Measurements from ENCODE around the gene PGM3. TPM values are rescaled to one million over a fixed set of nuclear protein-coding genes. Genes with fewer than 3 reads are reported as not detected.

Gene PGM3
- total and polyA plus RNA-seq, 7 donors = 7.2 to 16.2 (median 10.4) TPM

DNA sequence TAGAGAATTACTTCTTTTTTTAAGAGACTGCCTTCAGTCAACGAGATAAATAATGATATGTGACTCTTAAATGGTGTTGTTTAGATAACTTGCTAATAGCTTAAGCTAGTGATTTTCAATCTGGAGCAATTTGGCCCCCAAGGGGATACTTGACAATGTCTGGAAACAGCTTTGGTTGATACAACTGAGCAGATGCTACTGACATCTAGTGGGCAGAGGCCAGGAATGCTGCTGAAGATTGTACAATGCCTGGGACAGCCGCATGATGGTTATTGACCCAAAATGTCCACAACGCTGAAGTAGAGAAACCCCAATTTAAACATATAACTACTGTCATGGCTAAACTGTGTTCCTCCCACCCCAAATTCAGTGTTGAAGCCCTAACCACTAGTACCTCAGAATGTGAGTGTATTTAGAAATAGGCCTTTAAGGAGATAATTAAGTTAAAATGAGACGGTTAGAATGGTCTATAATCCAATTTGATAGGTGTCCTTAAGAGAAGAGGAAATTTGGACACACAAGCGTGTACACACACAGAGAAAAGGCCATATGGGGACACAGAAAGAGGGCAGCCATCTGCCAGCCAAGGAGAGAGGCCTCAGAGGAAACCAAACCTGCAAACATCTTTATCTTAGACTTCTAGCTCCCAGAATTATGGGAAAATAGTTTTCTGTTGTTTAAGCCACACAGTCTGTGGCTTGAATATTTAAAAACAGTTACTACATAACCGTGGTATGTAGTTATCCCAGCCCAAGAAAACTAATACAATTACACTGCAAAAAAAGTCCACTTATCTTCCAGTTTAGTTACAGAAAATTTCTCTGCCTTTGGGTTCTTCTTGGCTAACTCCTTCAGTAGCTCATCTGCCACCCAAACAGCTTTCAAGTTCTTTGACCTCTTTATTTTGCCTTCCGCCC is 22.3 kb upstream of the PGM3 start:
- 27 to 30% methylated on average over 7 of the region's 7 CpGs for WGBS, 2 donors
- DNase-seq = peak; percentile 71
- Histone ChIP-seq H3K36me3 (peaks cover 0 to 4% (median 0%) of the 10 kb centered on the region in 4 donors), H3K27ac (no peak overlapping the region), H3K9me3 (no peaks in the 10 kb centered on the region), H3K27me3 (no peaks in the 10 kb centered on the region), H3K4me1 (no peaks in the 10 kb centered on the region), H3K4me3 (no peak overlapping the region)
- intact Hi-C loops (cut with DNase I) = loop anchor here (2.0 kb wide), 1 partner anchor 149 kb away; the partner anchor contains the start of gene DOP1A
- TF ChIP-seq, protein P1, sequence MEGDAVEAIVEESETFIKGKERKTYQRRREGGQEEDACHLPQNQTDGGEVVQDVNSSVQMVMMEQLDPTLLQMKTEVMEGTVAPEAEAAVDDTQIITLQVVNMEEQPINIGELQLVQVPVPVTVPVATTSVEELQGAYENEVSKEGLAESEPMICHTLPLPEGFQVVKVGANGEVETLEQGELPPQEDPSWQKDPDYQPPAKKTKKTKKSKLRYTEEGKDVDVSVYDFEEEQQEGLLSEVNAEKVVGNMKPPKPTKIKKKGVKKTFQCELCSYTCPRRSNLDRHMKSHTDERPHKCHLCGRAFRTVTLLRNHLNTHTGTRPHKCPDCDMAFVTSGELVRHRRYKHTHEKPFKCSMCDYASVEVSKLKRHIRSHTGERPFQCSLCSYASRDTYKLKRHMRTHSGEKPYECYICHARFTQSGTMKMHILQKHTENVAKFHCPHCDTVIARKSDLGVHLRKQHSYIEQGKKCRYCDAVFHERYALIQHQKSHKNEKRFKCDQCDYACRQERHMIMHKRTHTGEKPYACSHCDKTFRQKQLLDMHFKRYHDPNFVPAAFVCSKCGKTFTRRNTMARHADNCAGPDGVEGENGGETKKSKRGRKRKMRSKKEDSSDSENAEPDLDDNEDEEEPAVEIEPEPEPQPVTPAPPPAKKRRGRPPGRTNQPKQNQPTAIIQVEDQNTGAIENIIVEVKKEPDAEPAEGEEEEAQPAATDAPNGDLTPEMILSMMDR (IDR thresholded peaks at IDR 0.05) = peak; percentile 25 to 62 (median 50)
- no peak for TF ChIP-seq POLR2A (IDR thresholded peaks at IDR 0.05)

DNA sequence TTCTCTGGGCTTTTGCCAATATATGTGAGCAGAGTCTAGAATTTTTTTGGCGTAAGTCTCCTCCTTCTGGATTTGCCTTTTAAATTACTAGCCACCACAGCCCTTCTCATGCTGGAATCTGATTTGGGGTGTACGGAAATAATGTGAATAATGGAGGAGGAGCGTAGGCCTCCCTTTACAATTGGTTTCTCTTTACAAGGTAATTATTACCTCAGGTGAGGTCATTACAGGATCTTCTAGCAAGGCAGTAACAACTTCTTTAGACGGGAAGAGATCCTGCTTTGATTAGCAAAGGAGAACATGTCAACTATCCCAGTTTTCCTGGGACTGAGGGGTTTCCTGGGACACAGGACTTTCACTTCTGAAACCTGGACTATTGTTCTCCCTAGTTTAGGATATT is 9.0 kb upstream of the PGM3 start:
- no peak for DNase-seq
- H3K4me3 ChIP-seq = no peak overlapping the region
- TF ChIP-seq POLR2AphosphoS5 (IDR thresholded peaks at IDR 0.05) = no peak
- TF ChIP-seq EP300 (IDR thresholded peaks at IDR 0.05) = no peak
- no peak for TF ChIP-seq POLR2A (IDR thresholded peaks at IDR 0.05)
- TF ChIP-seq, protein P1 (IDR thresholded peaks at IDR 0.05) = no peak
- 75 to 81% methylated on average over 4 of the region's 4 CpGs for WGBS, 2 donors
- no peaks in the 10 kb centered on the region for H3K27me3 ChIP-seq
- intact Hi-C loops (cut with DNase I) = no loop called here
- H3K27ac ChIP-seq = no peak overlapping the region
- no peaks in the 10 kb centered on the region for H3K4me1 ChIP-seq
- no peaks in the 10 kb centered on the region for H3K9me3 ChIP-seq
- H3K36me3 ChIP-seq = no peaks in the 10 kb centered on the region

DNA sequence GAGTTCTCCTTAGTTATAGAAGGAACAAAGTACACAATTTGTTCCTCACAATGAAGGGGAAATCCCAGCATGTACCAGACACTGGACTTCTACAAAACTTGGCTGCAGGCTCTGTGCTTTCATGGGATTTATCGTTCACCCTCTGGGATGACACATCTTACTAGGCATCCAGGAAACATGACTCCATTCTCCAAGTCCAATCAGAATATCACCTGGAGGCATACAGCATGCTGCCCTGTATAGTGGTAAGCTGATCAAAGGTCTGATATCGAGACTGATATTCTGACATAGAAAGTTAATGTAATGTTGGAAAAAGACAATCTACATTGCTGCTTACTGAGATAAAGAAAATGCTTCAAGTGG is 6.8 kb upstream of the PGM3 start:
- Histone ChIP-seq H3K9me3 (no peaks in the 10 kb centered on the region), H3K4me3 (no peak overlapping the region), H3K4me1 (peaks cover 0 to 1% (median 0%) of the 10 kb centered on the region in 4 donors), H3K27ac (no peak overlapping the region), H3K36me3 (peaks cover 0 to 11% (median 0%) of the 10 kb centered on the region in 4 donors), H3K27me3 (no peaks in the 10 kb centered on the region)
- TF ChIP-seq EP300 (IDR thresholded peaks at IDR 0.05) (no peak), POLR2AphosphoS5 (IDR thresholded peaks at IDR 0.05) (no peak), POLR2A (IDR thresholded peaks at IDR 0.05) (no peak)
- TF ChIP-seq, protein P1 (IDR thresholded peaks at IDR 0.05) = no peak
- no peak for DNase-seq
- 30 to 64% methylated on average over 2 of the region's 2 CpGs for WGBS, 2 donors
- intact Hi-C loops (cut with DNase I) = loop anchor here (10.0 kb wide), 1 partner anchor 955 kb away; the partner anchor contains the start of gene IBTK

DNA sequence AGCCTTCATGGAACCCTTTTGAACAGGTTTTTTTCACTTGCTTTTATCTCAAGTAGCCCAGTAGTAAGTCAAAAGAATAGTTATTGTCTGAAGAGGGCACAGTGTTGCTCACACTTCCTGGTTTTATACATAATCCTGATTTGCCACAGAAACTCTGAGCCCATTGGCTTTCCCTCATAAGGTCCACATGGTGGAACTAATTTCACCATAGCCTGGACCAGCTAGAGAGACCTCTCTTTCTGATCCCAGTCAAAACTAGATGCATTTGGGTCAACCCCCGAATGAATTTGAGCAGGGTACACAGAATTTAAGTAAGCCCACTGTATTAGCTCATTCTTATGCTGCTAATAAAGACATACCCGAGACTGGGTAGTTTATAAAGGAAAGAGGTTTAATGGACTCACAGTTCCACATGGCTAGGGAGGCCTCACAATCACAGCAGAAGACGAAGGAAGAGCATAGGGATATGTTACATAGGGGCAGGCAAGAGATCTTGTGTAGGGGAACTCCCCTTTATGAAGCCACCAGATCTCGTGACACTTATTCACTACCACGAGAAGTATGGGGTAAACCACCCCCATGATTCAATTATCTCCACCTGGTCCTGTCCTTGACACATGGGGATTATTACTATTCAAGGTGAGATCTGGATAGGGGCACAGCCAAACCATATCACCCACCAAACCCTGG is 6.3 kb upstream of the PGM3 start:
- H3K9me3 ChIP-seq = no peaks in the 10 kb centered on the region
- intact Hi-C loops (cut with DNase I) = loop anchor here (10.0 kb wide), 1 partner anchor 955 kb away; the partner anchor contains the start of gene IBTK
- no peak overlapping the region for H3K27ac ChIP-seq
- no peak overlapping the region for H3K4me3 ChIP-seq
- peaks cover 0 to 11% (median 0%) of the 10 kb centered on the region in 4 donors for H3K36me3 ChIP-seq
- no peak for DNase-seq
- H3K4me1 ChIP-seq = peaks cover 0 to 7% (median 4%) of the 10 kb centered on the region in 4 donors
- TF ChIP-seq, protein P1 (IDR thresholded peaks at IDR 0.05) = no peak
- TF ChIP-seq EP300 (IDR thresholded peaks at IDR 0.05) (no peak), POLR2A (IDR thresholded peaks at IDR 0.05) (no peak), POLR2AphosphoS5 (IDR thresholded peaks at IDR 0.05) (no peak)
- WGBS, 2 donors = 81 to 89% methylated on average over 5 of the region's 5 CpGs
- no peaks in the 10 kb centered on the region for H3K27me3 ChIP-seq
